Measurements from ENCODE around the gene KCND1.
"Not testable (repeated sequence)": the region's sequence is repeated elsewhere in the genome, so short reads cannot be mapped to it uniquely, and the experiment has no call there.

The KCND1 gene

DNA sequence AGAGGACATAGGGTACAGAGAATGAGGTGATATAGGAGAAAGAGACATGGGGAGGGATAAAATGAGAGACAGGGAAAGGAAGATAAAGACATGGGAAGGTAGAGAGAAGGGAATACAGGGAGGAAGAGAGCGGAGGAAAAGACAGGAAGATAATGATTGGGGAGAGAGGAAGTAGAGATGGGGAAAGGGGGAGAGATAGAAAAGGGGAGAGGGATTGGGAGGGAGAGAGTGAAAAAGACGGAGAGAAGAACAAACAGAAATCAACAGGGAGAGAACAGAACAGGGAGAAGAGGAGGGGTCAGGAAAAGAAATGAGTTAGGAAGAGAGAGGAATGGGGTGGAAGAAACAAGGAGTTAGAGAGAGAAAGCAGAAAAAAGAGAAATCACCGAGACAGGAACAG lies 25.8 kb upstream of the KCND1 start:
- Histone ChIP-seq H3K4me3 (ENCODE audit: low read depth in 1 of 2, low read length in 2 of 2) (no peak overlapping the region), H3K9ac (ENCODE audit: low read length) (no peak overlapping the region), H3K36me3 (ENCODE audit: insufficient read depth, low read length) (peaks cover under 1% of the 10 kb centered on the region)

DNA sequence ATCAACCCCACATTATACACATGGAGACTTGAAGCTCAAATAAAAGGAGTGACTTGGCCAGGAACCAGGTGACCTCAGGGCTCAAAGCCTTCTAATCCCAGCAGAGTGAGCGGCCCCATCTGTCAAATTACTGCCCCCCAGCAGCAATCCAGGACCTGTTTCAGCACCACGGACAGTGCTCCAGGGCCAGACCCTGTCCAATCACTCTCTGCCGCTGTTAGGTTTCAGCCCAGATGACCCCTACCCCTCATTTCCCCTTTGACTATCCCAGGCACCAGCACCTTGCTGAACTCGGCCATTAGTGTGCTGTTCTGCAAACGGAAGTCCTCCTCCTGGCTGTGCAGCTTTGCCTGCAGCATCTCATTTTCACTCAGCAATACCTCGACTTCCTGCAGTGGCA lies 25.3 kb upstream of the KCND1 start:
- H3K9ac ChIP-seq (ENCODE audit: low read length) = no peak overlapping the region
- no peak overlapping the region for H3K27ac ChIP-seq (ENCODE audit: low read depth, low read length)
- H3K4me3 ChIP-seq (ENCODE audit: low read depth in 1 of 2, low read length in 2 of 2) = no peak overlapping the region
- H3K36me3 ChIP-seq (ENCODE audit: insufficient read depth, low read length) = peaks cover 5% of the 10 kb centered on the region
- H3K27me3 ChIP-seq (ENCODE audit: control insufficient read depth in 1 of 2, insufficient read depth in 2 of 2, low read length in 2 of 2) = peaks cover 0 to 4% of the 10 kb centered on the region in 2 donors
- no peaks in the 10 kb centered on the region for H3K9me3 ChIP-seq (ENCODE audit: low read length)
- H3K4me1 ChIP-seq (ENCODE audit: insufficient read depth, low read length) = peaks cover 8% of the 10 kb centered on the region

More for the DNA sequence above, 25.8 kb upstream of the KCND1 start:
- Histone ChIP-seq H3K27ac (ENCODE audit: low read depth, low read length) (no peak overlapping the region), H3K4me1 (ENCODE audit: insufficient read depth, low read length) (peaks cover 8% of the 10 kb centered on the region), H3K9me3 (ENCODE audit: low read length) (no peaks in the 10 kb centered on the region), H3K27me3 (ENCODE audit: control insufficient read depth in 1 of 2, insufficient read depth in 2 of 2, low read length in 2 of 2) (peaks cover 0 to 5% of the 10 kb centered on the region in 2 donors)

DNA sequence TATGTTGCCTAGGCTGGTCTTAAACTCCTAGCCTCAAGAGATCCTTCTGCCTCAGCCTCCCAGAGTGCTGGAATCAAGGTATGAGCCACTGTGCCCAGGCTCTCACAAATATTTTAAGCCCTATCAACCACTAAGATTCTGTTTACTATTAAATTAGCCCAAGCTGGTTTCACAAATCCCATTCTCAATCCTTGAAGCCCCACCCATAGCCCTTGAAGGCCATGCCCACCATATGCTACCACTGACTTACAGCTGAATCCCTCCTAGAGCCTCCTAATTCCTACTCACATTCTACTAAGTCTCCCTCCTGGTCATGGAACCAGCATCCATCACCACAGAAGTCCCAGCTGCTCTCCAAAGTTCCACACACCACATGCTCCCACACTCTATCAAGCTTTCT lies 20.7 kb upstream of the KCND1 start:
- H3K4me1 ChIP-seq (ENCODE audit: insufficient read depth, low read length) = no peaks in the 10 kb centered on the region
- peaks cover 18% of the 10 kb centered on the region for H3K36me3 ChIP-seq (ENCODE audit: insufficient read depth, low read length)
- H3K9me3 ChIP-seq (ENCODE audit: low read length) = no peaks in the 10 kb centered on the region
- no peak overlapping the region for H3K4me3 ChIP-seq (ENCODE audit: low read depth in 1 of 2, low read length in 2 of 2)
- no peak overlapping the region for H3K9ac ChIP-seq (ENCODE audit: low read length)
- H3K27ac ChIP-seq (ENCODE audit: low read depth, low read length) = no peak overlapping the region
- H3K27me3 ChIP-seq (ENCODE audit: control insufficient read depth in 1 of 2, insufficient read depth in 2 of 2, low read length in 2 of 2) = no peaks in the 10 kb centered on the region

- no peaks in the 10 kb centered on the region for H3K27me3 ChIP-seq (ENCODE audit: control insufficient read depth in 1 of 2, insufficient read depth in 2 of 2, low read length in 2 of 2)
- H3K27ac ChIP-seq (ENCODE audit: low read depth, low read length) = no peak overlapping the region
- no peaks in the 10 kb centered on the region for H3K4me1 ChIP-seq (ENCODE audit: insufficient read depth, low read length)
- no peak overlapping the region for H3K9ac ChIP-seq (ENCODE audit: low read length)
- no peaks in the 10 kb centered on the region for H3K9me3 ChIP-seq (ENCODE audit: low read length)
- peaks cover 18% of the 10 kb centered on the region for H3K36me3 ChIP-seq (ENCODE audit: insufficient read depth, low read length)
- H3K4me3 ChIP-seq (ENCODE audit: low read depth in 1 of 2, low read length in 2 of 2) = no peak overlapping the region
These were observed 17.8 kb upstream of the KCND1 start for GRCh38 chrX:48989483-48989882.

GRCh38 chrX:48983896-48984295 lies 12.3 kb upstream of the KCND1 start:
- Histone ChIP-seq H3K36me3 (ENCODE audit: insufficient read depth, low read length) (peaks cover 32% of the 10 kb centered on the region), H3K4me3 (ENCODE audit: low read depth in 1 of 2, low read length in 2 of 2) (no peak overlapping the region)

GRCh38 chrX:48983081-48983480 lies 11.4 kb upstream of the KCND1 start:
- no peaks in the 10 kb centered on the region for H3K9me3 ChIP-seq (ENCODE audit: low read length)

More at GRCh38 chrX:48983896-48984295, 12.3 kb upstream of the KCND1 start:
- Histone ChIP-seq H3K27me3 (ENCODE audit: control insufficient read depth in 1 of 2, insufficient read depth in 2 of 2, low read length in 2 of 2) (no peaks in the 10 kb centered on the region), H3K27ac (ENCODE audit: low read depth, low read length) (no peak overlapping the region), H3K9me3 (ENCODE audit: low read length) (no peaks in the 10 kb centered on the region), H3K9ac (ENCODE audit: low read length) (no peak overlapping the region), H3K4me1 (ENCODE audit: insufficient read depth, low read length) (no peaks in the 10 kb centered on the region)

DNA sequence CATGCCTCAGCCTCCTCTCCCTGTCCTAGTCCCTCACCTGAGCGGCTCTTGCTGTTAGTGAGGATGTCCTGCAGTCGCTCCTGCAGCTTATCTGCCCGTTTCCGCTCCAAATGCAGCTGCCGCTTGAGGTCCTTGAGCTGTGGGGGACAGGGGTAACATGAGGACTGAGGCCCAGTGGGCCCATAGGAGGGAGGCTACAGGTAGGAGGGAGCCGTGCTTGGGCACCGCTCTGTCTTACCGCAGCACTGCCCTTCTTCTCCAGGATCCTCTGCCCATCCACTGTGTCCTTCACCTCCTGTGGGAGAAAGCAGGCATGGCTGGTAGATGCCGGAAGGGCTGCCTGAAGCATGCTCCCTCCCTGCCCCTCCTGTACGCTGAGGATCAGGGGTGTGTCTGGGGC lies 9.5 kb upstream of the KCND1 start:
- Histone ChIP-seq H3K9ac (ENCODE audit: low read length) (no peak overlapping the region), H3K27ac (ENCODE audit: low read depth, low read length) (no peak overlapping the region), H3K36me3 (ENCODE audit: insufficient read depth, low read length) (peaks cover 30% of the 10 kb centered on the region), H3K9me3 (ENCODE audit: low read length) (no peaks in the 10 kb centered on the region), H3K4me3 (ENCODE audit: low read depth in 1 of 2, low read length in 2 of 2) (no peak overlapping the region), H3K4me1 (ENCODE audit: insufficient read depth, low read length) (no peaks in the 10 kb centered on the region), H3K27me3 (ENCODE audit: control insufficient read depth in 1 of 2, insufficient read depth in 2 of 2, low read length in 2 of 2) (no peaks in the 10 kb centered on the region)

More at GRCh38 chrX:48983081-48983480, 11.4 kb upstream of the KCND1 start:
- H3K27me3 ChIP-seq (ENCODE audit: control insufficient read depth in 1 of 2, insufficient read depth in 2 of 2, low read length in 2 of 2) = no peaks in the 10 kb centered on the region
- no peak overlapping the region for H3K27ac ChIP-seq (ENCODE audit: low read depth, low read length)
- no peak overlapping the region for H3K9ac ChIP-seq (ENCODE audit: low read length)
- no peak overlapping the region for H3K4me3 ChIP-seq (ENCODE audit: low read depth in 1 of 2, low read length in 2 of 2)
- peaks cover 26% of the 10 kb centered on the region for H3K36me3 ChIP-seq (ENCODE audit: insufficient read depth, low read length)
- H3K4me1 ChIP-seq (ENCODE audit: insufficient read depth, low read length) = no peaks in the 10 kb centered on the region

GRCh38 chrX:48980341-48980740 lies 8.7 kb upstream of the KCND1 start:
- not testable (repeated sequence) for H3K27ac ChIP-seq (ENCODE audit: low read depth, low read length); H3K9me3 ChIP-seq (ENCODE audit: low read length); H3K9ac ChIP-seq (ENCODE audit: low read length); H3K4me1 ChIP-seq (ENCODE audit: insufficient read depth, low read length); H3K27me3 ChIP-seq (ENCODE audit: control insufficient read depth in 1 of 2, insufficient read depth in 2 of 2, low read length in 2 of 2); H3K4me3 ChIP-seq (ENCODE audit: low read depth in 1 of 2, low read length in 2 of 2)
- peaks cover 30% of the 10 kb centered on the region for H3K36me3 ChIP-seq (ENCODE audit: insufficient read depth, low read length)

GRCh38 chrX:48978226-48978625 lies 6.6 kb upstream of the KCND1 start:
- Histone ChIP-seq H3K9ac (ENCODE audit: low read length) (no peak overlapping the region), H3K4me3 (ENCODE audit: low read depth in 1 of 2, low read length in 2 of 2) (no peak overlapping the region), H3K4me1 (ENCODE audit: insufficient read depth, low read length) (no peaks in the 10 kb centered on the region), H3K9me3 (ENCODE audit: low read length) (no peaks in the 10 kb centered on the region), H3K27ac (ENCODE audit: low read depth, low read length) (no peak overlapping the region), H3K27me3 (ENCODE audit: control insufficient read depth in 1 of 2, insufficient read depth in 2 of 2, low read length in 2 of 2) (peaks cover 0 to 6% of the 10 kb centered on the region in 2 donors), H3K36me3 (ENCODE audit: insufficient read depth, low read length) (peaks cover 27% of the 10 kb centered on the region)

DNA sequence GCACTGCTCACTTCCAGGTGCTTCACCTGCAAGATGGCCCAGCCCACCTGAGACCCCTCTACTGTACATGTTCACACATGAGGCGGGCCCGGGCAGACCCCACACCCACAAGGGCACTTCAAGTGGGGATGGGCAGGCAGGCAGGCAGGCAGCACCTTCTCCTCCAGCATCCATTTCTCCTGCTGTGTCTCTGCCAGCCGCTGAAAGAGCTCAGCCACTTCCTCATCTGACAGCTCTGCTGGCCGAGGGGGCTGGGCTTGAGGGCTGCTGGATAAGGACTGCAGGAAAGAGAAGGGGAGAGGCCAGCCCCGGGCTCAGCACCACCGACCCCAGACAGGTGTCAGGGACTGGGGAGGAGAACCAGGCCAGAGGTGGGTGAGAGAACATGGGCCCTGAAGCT lies 4.4 kb upstream of the KCND1 start:
- H3K27ac ChIP-seq (ENCODE audit: low read depth, low read length) = no peak overlapping the region
- H3K9me3 ChIP-seq (ENCODE audit: low read length) = no peaks in the 10 kb centered on the region
- peaks cover 4% of the 10 kb centered on the region for H3K4me1 ChIP-seq (ENCODE audit: insufficient read depth, low read length)
- no peak overlapping the region for H3K9ac ChIP-seq (ENCODE audit: low read length)
- peaks cover 0 to 17% of the 10 kb centered on the region in 2 donors for H3K27me3 ChIP-seq (ENCODE audit: control insufficient read depth in 1 of 2, insufficient read depth in 2 of 2, low read length in 2 of 2)
- no peak overlapping the region for H3K4me3 ChIP-seq (ENCODE audit: low read depth in 1 of 2, low read length in 2 of 2)
- H3K36me3 ChIP-seq (ENCODE audit: insufficient read depth, low read length) = peaks cover 11% of the 10 kb centered on the region

GRCh38 chrX:48975541-48975940 lies 3.9 kb upstream of the KCND1 start:
- no peaks in the 10 kb centered on the region for H3K9me3 ChIP-seq (ENCODE audit: low read length)
- peaks cover 8% of the 10 kb centered on the region for H3K36me3 ChIP-seq (ENCODE audit: insufficient read depth, low read length)
- H3K4me1 ChIP-seq (ENCODE audit: insufficient read depth, low read length) = peaks cover 7% of the 10 kb centered on the region
- no peak overlapping the region for H3K27ac ChIP-seq (ENCODE audit: low read depth, low read length)
- H3K4me3 ChIP-seq (ENCODE audit: low read depth in 1 of 2, low read length in 2 of 2) = no peak overlapping the region
- H3K27me3 ChIP-seq (ENCODE audit: control insufficient read depth in 1 of 2, insufficient read depth in 2 of 2, low read length in 2 of 2) = peaks cover 0 to 17% of the 10 kb centered on the region in 2 donors
- H3K9ac ChIP-seq (ENCODE audit: low read length) = no peak overlapping the region

DNA sequence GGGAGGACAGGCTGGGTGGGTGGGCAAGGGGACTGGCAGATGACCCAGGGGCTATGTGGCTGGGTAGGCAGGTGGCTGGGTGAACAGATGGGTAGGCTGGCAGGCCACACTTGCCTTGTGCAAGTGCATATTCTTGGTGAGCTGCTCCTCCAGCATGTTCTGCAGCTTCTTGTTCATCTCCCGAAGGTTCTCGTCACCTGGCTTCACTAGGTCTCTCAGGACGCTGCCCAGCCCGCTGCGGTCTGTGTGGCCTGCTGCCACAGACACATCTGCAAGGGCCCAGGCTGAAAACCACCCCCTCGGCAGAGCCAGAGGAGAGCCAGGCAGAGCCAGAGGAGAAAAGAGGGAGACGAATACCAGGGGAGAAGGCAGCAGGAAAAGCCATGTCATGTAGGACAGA lies 3.4 kb upstream of the KCND1 start:
- Histone ChIP-seq H3K27ac (ENCODE audit: low read depth, low read length) (no peak overlapping the region), H3K9me3 (ENCODE audit: low read length) (no peaks in the 10 kb centered on the region), H3K4me1 (ENCODE audit: insufficient read depth, low read length) (peaks cover 7% of the 10 kb centered on the region), H3K9ac (ENCODE audit: low read length) (no peak overlapping the region), H3K4me3 (ENCODE audit: low read depth in 1 of 2, low read length in 2 of 2) (no peak overlapping the region), H3K36me3 (ENCODE audit: insufficient read depth, low read length) (peaks cover 8% of the 10 kb centered on the region), H3K27me3 (ENCODE audit: control insufficient read depth in 1 of 2, insufficient read depth in 2 of 2, low read length in 2 of 2) (peaks cover 0 to 17% of the 10 kb centered on the region in 2 donors)
